ENCODE results near the gene MAP4K3.
"Not testable (repeated sequence)": the region's sequence is repeated elsewhere in the genome, so short reads cannot be mapped to it uniquely, and the experiment has no call there.

The MAP4K3 gene

GRCh38 chr2:39362595-39362994, 74.5 kb downstream of the MAP4K3 start:
- no peak for DNase-seq

- DNase-seq = no peak
These were observed 75.6 kb downstream of the MAP4K3 start for GRCh38 chr2:39361511-39361910.

GRCh38 chr2:39360342-39360741, 76.7 kb downstream of the MAP4K3 start:
- DNase-seq = not testable (repeated sequence)

GRCh38 chr2:39359453-39360038, 77.5 kb downstream of the MAP4K3 start:
- DNase-seq = no peak

GRCh38 chr2:39356922-39357639, 80.0 kb downstream of the MAP4K3 start:
- DNase-seq = no peak

GRCh38 chr2:39350658-39351057, 86.4 kb downstream of the MAP4K3 start:
- no peak for DNase-seq

GRCh38 chr2:39338502-39338901, 98.6 kb downstream of the MAP4K3 start:
- DNase-seq = no peak

GRCh38 chr2:39335930-39336329, 101.2 kb downstream of the MAP4K3 start:
- DNase-seq = no peak

GRCh38 chr2:39334978-39335377, 102.1 kb downstream of the MAP4K3 start:
- no peak for DNase-seq

- no peak for DNase-seq
These were observed 102.6 kb downstream of the MAP4K3 start for GRCh38 chr2:39334529-39334928.

- DNase-seq = no peak
These were observed 110.4 kb downstream of the MAP4K3 start for GRCh38 chr2:39326644-39327043.

- DNase-seq = no peak
These were observed 111.1 kb downstream of the MAP4K3 start for GRCh38 chr2:39325966-39326365.

GRCh38 chr2:39321056-39322035, 115.7 kb downstream of the MAP4K3 start:
- DNase-seq = not testable (repeated sequence)

- no peak for DNase-seq
These were observed 116.9 kb downstream of the MAP4K3 start for GRCh38 chr2:39320162-39320561.

- DNase-seq = no peak
These were observed 123.5 kb downstream of the MAP4K3 start for GRCh38 chr2:39313575-39313974.

GRCh38 chr2:39311469-39311868, 125.6 kb downstream of the MAP4K3 start:
- DNase-seq = no peak

GRCh38 chr2:39308778-39309177, 128.3 kb downstream of the MAP4K3 start:
- no peak for DNase-seq

- DNase-seq = no peak
These were observed 130.5 kb downstream of the MAP4K3 start for GRCh38 chr2:39306626-39307025.

- DNase-seq = no peak
These were observed 132.4 kb downstream of the MAP4K3 start for GRCh38 chr2:39304729-39305128.

- DNase-seq = no peak
These were observed 132.9 kb downstream of the MAP4K3 start for GRCh38 chr2:39304200-39304599.

GRCh38 chr2:39301352-39301751, 135.7 kb downstream of the MAP4K3 start:
- DNase-seq = no peak

- no peak for DNase-seq
These were observed 136.8 kb downstream of the MAP4K3 start for GRCh38 chr2:39300044-39300978.
